Inflammatory macrophage treated with lipopolysaccharide for 1 hour (primary cell): Measurements from ENCODE around the gene C10orf143.
"Not testable (repeated sequence)": the region's sequence is repeated elsewhere in the genome, so short reads cannot be mapped to it uniquely, and the experiment has no call there.

Experiments used
- DNase-seq, 2 donors: peaks; one replicate each; pipeline ENCODE4 v3.0.0-alpha.2; 2020 to 2022

Gene C10orf143

GRCh38 chr10:130027716-130028464, 82.7 kb downstream of the C10orf143 start:
- DNase-seq, result no peak

- DNase-seq, result no peak
Measured at GRCh38 chr10:130026670-130027456, 83.8 kb downstream of the C10orf143 start.

GRCh38 chr10:130025811-130026485, 84.7 kb downstream of the C10orf143 start:
- DNase-seq, result no peak

GRCh38 chr10:130025326-130025725, 85.3 kb downstream of the C10orf143 start:
- no peak for DNase-seq

GRCh38 chr10:130024779-130025325, 85.8 kb downstream of the C10orf143 start:
- DNase-seq, result no peak

- not testable (repeated sequence) for DNase-seq
Measured at GRCh38 chr10:130024326-130024725, 86.3 kb downstream of the C10orf143 start.

GRCh38 chr10:130023454-130024230, 87.0 kb downstream of the C10orf143 start:
- DNase-seq, result no peak

- no peak for DNase-seq
Measured at GRCh38 chr10:130022511-130023299, 87.9 kb downstream of the C10orf143 start.

- no peak for DNase-seq
Measured at GRCh38 chr10:130022086-130022485, 88.5 kb downstream of the C10orf143 start.

GRCh38 chr10:130021383-130021950, 89.2 kb downstream of the C10orf143 start:
- no peak for DNase-seq

GRCh38 chr10:130020651-130021382, 89.8 kb downstream of the C10orf143 start:
- no peak for DNase-seq

GRCh38 chr10:130018730-130019185, 91.9 kb downstream of the C10orf143 start:
- DNase-seq, result no peak

GRCh38 chr10:130018265-130018664, 92.4 kb downstream of the C10orf143 start:
- no peak for DNase-seq

- no peak for DNase-seq
Measured at GRCh38 chr10:130017631-130018022, 93.0 kb downstream of the C10orf143 start.

- DNase-seq, result no peak
Measured at GRCh38 chr10:130016993-130017630, 93.5 kb downstream of the C10orf143 start.

GRCh38 chr10:130016095-130016494, 94.5 kb downstream of the C10orf143 start:
- no peak for DNase-seq

- no peak for DNase-seq
Measured at GRCh38 chr10:130015075-130015695, 95.4 kb downstream of the C10orf143 start.

GRCh38 chr10:130014263-130015074, 96.2 kb downstream of the C10orf143 start:
- no peak for DNase-seq
